DOHH2 (cell line): ENCODE measurements around the gene RIOK3.

Source experiments
- H3F3A ChIP-seq: fragments of 200-600 bp; sonication (generic), shearing (Covaris generic); 2 replicates; pipeline ENCODE4 v1.6.0; 2016; ENCODE audit warnings: antibody characterized with exemption, mild to moderate bottlenecking; ENCODE audit not compliant: control insufficient read depth, insufficient read depth
- H3K27ac ChIP-seq: fragments of 200-600 bp; sonication (generic); 2 replicates; pipeline ENCODE4 v1.5.1; 2014; ENCODE audit warnings: low read depth, mild to moderate bottlenecking, low read length, moderate library complexity
- H3K27me3 ChIP-seq: fragments of 200-600 bp; sonication (generic); 2 replicates; pipeline ENCODE4 v1.6.1; 2014; ENCODE audit warnings: mild to moderate bottlenecking, low read length, mixed read lengths; ENCODE audit not compliant: control insufficient read depth
- H3K36me3 ChIP-seq: fragments of 200-600 bp; sonication (generic); 2 replicates; pipeline ENCODE4 v1.6.1; 2014; ENCODE audit warnings: mild to moderate bottlenecking, low read length, moderate library complexity, mixed read lengths; ENCODE audit not compliant: control insufficient read depth
- H3K4me1 ChIP-seq: fragments of 200-600 bp; sonication (generic); 2 replicates; pipeline ENCODE4 v1.6.1; 2014; ENCODE audit warnings: mild to moderate bottlenecking, low read length, mixed read lengths; ENCODE audit not compliant: control insufficient read depth
- H3K4me2 ChIP-seq: fragments of 200-600 bp; sonication (generic); 2 replicates; pipeline ENCODE4 v1.6.0; 2014; ENCODE audit warnings: mild to moderate bottlenecking, low read length, moderate library complexity
- H3K4me3 ChIP-seq: fragments of 200-600 bp; sonication (generic); 2 replicates; pipeline ENCODE4 v1.5.1; 2014; ENCODE audit warnings: mild to moderate bottlenecking, low read length, mixed read lengths
- H3K79me2 ChIP-seq: fragments of 200-600 bp; sonication (generic); 2 replicates; pipeline ENCODE4 v1.6.1; 2014; ENCODE audit warnings: mild to moderate bottlenecking, low read length, mixed read lengths; ENCODE audit not compliant: control insufficient read depth
- H3K9me2 ChIP-seq: fragments of 200-600 bp; sonication (generic); replicated peaks from 2 replicates; pipeline ENCODE4 v1.6.1; 2014; ENCODE audit warnings: mild to moderate bottlenecking, low read length, mixed read lengths; ENCODE audit not compliant: control insufficient read depth
- H3K9me3 ChIP-seq: fragments of 200-600 bp; sonication (generic); 2 replicates; pipeline ENCODE4 v1.6.1; 2014; ENCODE audit warnings: antibody characterized with exemption, low read length, mixed read lengths; ENCODE audit not compliant: control insufficient read depth, insufficient read depth
- H4K20me1 ChIP-seq: fragments of 200-600 bp; sonication (generic); 2 replicates; pipeline ENCODE4 v1.6.0; 2014; ENCODE audit warnings: low read depth, mild to moderate bottlenecking, antibody characterized with exemption, low read length, moderate library complexity; ENCODE audit not compliant: control insufficient read depth, insufficient read depth
- CTCF ChIP-seq: fragments of 200-600 bp; sonication (generic); IDR thresholded peaks from one replicate; pipeline ENCODE4 v1.5.1; 2014; ENCODE audit warnings: antibody characterized with exemption, mild to moderate bottlenecking, low read depth, low read length; ENCODE audit not compliant: poor library complexity, severe bottlenecking
- EZH2phosphoT487 ChIP-seq: fragments of 200-600 bp; sonication (generic); IDR thresholded peaks from 2 replicates; pipeline ENCODE4 v1.6.1; 2017; ENCODE audit warnings: borderline replicate concordance, mild to moderate bottlenecking, antibody characterized with exemption, low read length, moderate library complexity, mixed read lengths

The RIOK3 gene

GRCh38 chr18:23501626-23502025 is 48.5 kb downstream of the RIOK3 start:
- TF ChIP-seq CTCF: no peak
- TF ChIP-seq EZH2phosphoT487: no peak
- Histone ChIP-seq H4K20me1 (no peaks in the 10 kb centered on the region), H3K4me3 (no peak overlapping the region), H3K79me2 (peaks cover 32% of the 10 kb centered on the region), H3K27ac (no peak overlapping the region), H3K4me2 (no peak overlapping the region), H3K27me3 (no peaks in the 10 kb centered on the region), H3K4me1 (peaks cover 61% of the 10 kb centered on the region), H3K9me3 (no peaks in the 10 kb centered on the region), H3K36me3 (peaks cover 13% of the 10 kb centered on the region), H3F3A (peaks cover 10% of the 10 kb centered on the region), H3K9me2 (no peaks in the 10 kb centered on the region)

DNA sequence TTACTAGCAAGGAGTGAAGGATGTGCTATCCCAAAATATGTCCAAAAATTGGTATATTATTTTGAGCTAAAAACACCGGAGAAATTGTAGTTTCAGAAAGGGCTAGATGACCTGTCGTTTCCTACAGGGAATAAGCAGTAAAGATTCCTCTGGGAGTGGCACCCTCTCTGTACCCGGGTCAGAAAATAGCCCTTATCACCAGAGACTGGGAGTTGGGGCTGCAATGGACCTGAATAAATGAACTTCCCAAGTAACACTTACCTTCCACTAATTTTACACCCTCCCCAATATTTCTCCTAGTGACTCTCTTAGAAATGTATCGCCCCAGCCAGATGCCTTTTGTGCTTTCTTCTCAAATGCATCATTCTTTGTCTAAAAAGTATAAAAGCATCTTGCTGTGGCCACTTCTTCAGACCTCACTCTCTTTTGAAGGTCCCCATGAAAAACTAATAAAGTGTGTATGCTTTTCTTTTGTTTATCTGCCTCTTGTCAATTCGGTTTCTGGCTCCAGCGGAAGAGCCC is 49.5 kb downstream of the RIOK3 start:
- peaks cover 41% of the 10 kb centered on the region for H3K79me2 ChIP-seq
- H3K27ac ChIP-seq: peak overlapping the region; percentile 49
- no peaks in the 10 kb centered on the region for H3K27me3 ChIP-seq
- H3K4me1 ChIP-seq: peaks cover 53% of the 10 kb centered on the region
- no peaks in the 10 kb centered on the region for H3K9me2 ChIP-seq
- TF ChIP-seq EZH2phosphoT487 (no peak), CTCF (no peak)
- peaks cover 10% of the 10 kb centered on the region for H3F3A ChIP-seq
- no peaks in the 10 kb centered on the region for H3K9me3 ChIP-seq
- H3K36me3 ChIP-seq: peaks cover 21% of the 10 kb centered on the region
- peak overlapping the region; percentile 87 for H3K4me2 ChIP-seq
- H4K20me1 ChIP-seq: no peaks in the 10 kb centered on the region
- H3K4me3 ChIP-seq: peak overlapping the region; percentile 91

DNA sequence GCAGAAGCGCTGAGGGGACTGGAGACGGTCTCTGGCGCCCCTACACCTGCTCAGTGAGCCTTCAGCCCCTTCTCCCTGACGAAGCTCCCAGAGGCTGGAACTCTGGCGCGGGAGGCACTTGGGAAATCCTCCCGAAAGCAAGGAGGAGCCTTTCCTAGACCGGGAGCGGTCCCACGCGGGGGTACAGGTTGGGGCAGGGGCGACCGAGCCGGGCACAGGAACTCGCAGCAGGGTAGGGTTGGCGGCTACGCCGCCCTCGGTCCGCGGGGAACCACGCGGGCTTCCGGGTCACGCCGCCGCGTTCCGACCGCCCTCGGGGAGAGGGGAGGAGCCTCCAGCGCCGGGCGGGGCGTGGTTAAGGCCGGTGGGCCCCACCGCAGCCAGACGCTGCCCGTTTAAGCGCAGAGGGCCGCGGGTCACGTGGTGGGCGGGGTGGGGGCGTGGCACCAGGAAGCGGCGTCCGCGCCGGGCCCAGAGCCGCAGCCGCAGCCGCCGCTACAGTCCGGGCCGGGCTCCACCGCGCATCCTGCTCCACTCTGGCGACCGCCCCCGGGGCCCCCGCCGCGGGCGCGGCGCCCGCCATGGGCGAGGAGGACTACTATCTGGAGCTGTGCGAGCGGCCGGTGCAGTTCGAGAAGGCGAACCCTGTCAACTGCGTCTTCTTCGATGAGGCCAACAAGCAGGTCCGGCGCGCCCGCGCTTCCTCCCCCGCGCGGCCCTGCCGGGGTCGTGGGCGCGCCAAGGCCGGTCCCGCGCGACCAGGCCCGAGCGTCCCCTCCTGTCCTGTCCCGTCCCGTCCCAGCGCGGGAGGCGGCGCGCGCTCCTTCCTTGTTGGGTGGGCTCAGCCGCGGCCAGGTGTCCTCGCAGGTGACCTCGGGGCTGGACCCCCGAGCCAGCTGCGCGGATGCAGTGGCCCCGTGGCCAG is 50.2 kb downstream of the RIOK3 start, which contains the start of gene RMC1:
TSS of gene RMC1 (plus strand) at position 474 of the 925 bp plus-strand sequence. CDS start at position 582, 108 bp downstream.
- Histone ChIP-seq H3K9me2 (no peaks in the 10 kb centered on the region), H3K27me3 (no peaks in the 10 kb centered on the region), H3K4me2 (peak within 1 kb of the TSS; percentile 87), H3K36me3 (peaks cover 28% of the 10 kb centered on the region), H3K27ac (peak within 1 kb of the TSS; percentile 49), H4K20me1 (no peaks in the 10 kb centered on the region), H3K4me1 (peaks cover 46% of the 10 kb centered on the region), H3K79me2 (peaks cover 45% of the 10 kb centered on the region), H3K9me3 (no peaks in the 10 kb centered on the region), H3F3A (0 out of 2 replicates have a peak, but pooled peaks cover 3% of the 10 kb centered on the region), H3K4me3 (peak within 1 kb of the TSS; percentile 91)
- TF ChIP-seq CTCF (peak; percentile 49), EZH2phosphoT487 (no peak)
